Sigmoid colon (tissue), 7 donors: ENCODE results near the gene MMP20. TPM values are rescaled to one million over a fixed set of nuclear protein-coding genes. Genes with fewer than 3 reads are reported as not detected.

ENCODE experiments used
- DNase-seq: peaks from one replicate; pipeline ENCODE4 v3.0.0-alpha.2; 2019
- H3K27ac ChIP-seq, 4 donors: fragments of 200-600 bp; sonication (generic); one replicate each; pipeline ENCODE4 v1.5.1; 2016 to 2019; ENCODE audit warnings: mild to moderate bottlenecking in 1 of 4
- H3K27me3 ChIP-seq, 3 donors: fragments of 200-600 bp; sonication (generic); one replicate each; pipeline ENCODE4 v1.5.1; 2019; ENCODE audit warnings: mild to moderate bottlenecking in 1 of 3
- H3K36me3 ChIP-seq, 4 donors: fragments of 200-600 bp; sonication (generic); one replicate each; pipeline ENCODE4 v1.5.1; 2016 to 2019
- H3K4me1 ChIP-seq, 4 donors: fragments of 200-600 bp; sonication (generic); one replicate each; pipeline ENCODE4 v1.5.1; 2017 to 2019
- H3K4me3 ChIP-seq, 4 donors: fragments of 200-600 bp; sonication (generic); one replicate each; pipeline ENCODE4 v1.5.1; 2017 to 2019; ENCODE audit warnings: mild to moderate bottlenecking in 2 of 4, moderate library complexity in 1 of 4
- H3K9me3 ChIP-seq, 4 donors: fragments of 200-600 bp in 3 of 4; sonication (generic) in 3 of 4; one replicate each; pipeline versions ENCODE4 v1.5.1 to v1.6.1; 2013 to 2019
- EP300 ChIP-seq, 4 donors: sonication (generic); formaldehyde crosslinking; IDR thresholded peaks; one replicate each; pipeline ENCODE4 v1.6.1; 2017; ENCODE audit warnings: antibody characterized with exemption in 4 of 4
- POLR2A ChIP-seq, 2 donors: fragments of 450-650 bp; IDR thresholded peaks; one replicate each; pipeline ENCODE4 v1.6.1; 2016; ENCODE audit warnings: antibody characterized with exemption in 2 of 2, mild to moderate bottlenecking in 2 of 2, moderate library complexity in 2 of 2
- POLR2AphosphoS5 ChIP-seq, 4 donors: sonication (generic); formaldehyde crosslinking; IDR thresholded peaks; one replicate each; pipeline ENCODE4 v1.6.1; 2017; ENCODE audit warnings: antibody characterized with exemption in 4 of 4
- WGBS, 2 donors: extraction: QIAGEN DNeasy Blood & Tissue Kit; methylation state at CpG; one replicate each; pipeline ENCODE4 v1.1.7; 2013; 5-methylcytosine and 5-hydroxymethylcytosine counted together
- intact Hi-C: fragments of 100-400 bp; cut with DNase I; formaldehyde crosslinking; loops from one replicate; pipeline ENCODE4 v1.15.1; 2023
- polyA plus RNA-seq, 3 donors: library from polyadenylated mRNA; stranded (reverse); fragments of 200-250 nt; gene quantifications; one replicate each; pipeline ENCODE4 v1.2.3, GENCODE V29; 2013
- total RNA-seq, 4 donors: library from RNA; depleted of rRNA; stranded (reverse); fragments of >200 nt; gene quantifications; one replicate each; pipeline ENCODE4 v1.1.0, GENCODE V29; 2016
- TF ChIP-seq, protein P1 (sequence below), 4 experiments: fragments of 450-650 bp in 3 of 4; fragments of 200-600 bp in 1 of 4; IDR thresholded peaks; one replicate each; pipeline ENCODE4 v1.5.1; 2016 to 2019; ENCODE audit warnings: antibody characterized with exemption in 4 of 4, mild to moderate bottlenecking in 3 of 4, moderate library complexity in 2 of 4
- donor health status: healthy with polysubstance abuse.
- donor health status: Bipolar disorder and iron deficiency.
- donor health status: healthy.

The MMP20 gene
- total and polyA plus RNA-seq, 7 donors: not detected

DNA sequence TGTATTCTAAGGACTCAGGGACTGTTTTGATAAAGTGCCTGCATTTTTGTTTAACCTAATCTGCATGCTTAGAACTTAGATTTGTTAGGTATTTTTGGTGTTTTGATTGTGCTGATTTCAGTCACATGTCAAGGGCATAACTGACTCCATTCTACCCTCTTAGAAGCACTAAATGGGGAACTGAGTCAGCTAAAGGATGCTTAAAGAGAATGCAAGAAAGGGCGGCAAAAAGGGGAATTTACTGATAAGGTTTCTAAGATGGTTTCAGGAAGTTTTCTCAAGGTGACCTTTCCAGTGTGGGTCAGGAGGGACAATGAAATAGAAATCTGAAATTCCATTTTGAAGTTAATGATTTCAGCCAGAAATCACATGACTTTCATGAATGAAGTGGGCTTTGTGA, 43.0 kb downstream of the MMP20 start:
- no peaks in the 10 kb centered on the region for H3K4me1 ChIP-seq
- H3K36me3 ChIP-seq: no peaks in the 10 kb centered on the region
- TF ChIP-seq POLR2A (IDR thresholded peaks at IDR 0.05) (no peak), EP300 (IDR thresholded peaks at IDR 0.05) (no peak), POLR2AphosphoS5 (IDR thresholded peaks at IDR 0.05) (no peak)
- TF ChIP-seq, protein P1, sequence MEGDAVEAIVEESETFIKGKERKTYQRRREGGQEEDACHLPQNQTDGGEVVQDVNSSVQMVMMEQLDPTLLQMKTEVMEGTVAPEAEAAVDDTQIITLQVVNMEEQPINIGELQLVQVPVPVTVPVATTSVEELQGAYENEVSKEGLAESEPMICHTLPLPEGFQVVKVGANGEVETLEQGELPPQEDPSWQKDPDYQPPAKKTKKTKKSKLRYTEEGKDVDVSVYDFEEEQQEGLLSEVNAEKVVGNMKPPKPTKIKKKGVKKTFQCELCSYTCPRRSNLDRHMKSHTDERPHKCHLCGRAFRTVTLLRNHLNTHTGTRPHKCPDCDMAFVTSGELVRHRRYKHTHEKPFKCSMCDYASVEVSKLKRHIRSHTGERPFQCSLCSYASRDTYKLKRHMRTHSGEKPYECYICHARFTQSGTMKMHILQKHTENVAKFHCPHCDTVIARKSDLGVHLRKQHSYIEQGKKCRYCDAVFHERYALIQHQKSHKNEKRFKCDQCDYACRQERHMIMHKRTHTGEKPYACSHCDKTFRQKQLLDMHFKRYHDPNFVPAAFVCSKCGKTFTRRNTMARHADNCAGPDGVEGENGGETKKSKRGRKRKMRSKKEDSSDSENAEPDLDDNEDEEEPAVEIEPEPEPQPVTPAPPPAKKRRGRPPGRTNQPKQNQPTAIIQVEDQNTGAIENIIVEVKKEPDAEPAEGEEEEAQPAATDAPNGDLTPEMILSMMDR (IDR thresholded peaks at IDR 0.05): no peak
- H3K4me3 ChIP-seq: no peak overlapping the region
- no peaks in the 10 kb centered on the region for H3K27me3 ChIP-seq
- no peaks in the 10 kb centered on the region for H3K9me3 ChIP-seq
- WGBS, 2 donors: 77 to 96% methylated on average over 1 of the region's 1 CpG
- no peak overlapping the region for H3K27ac ChIP-seq
- no peak for DNase-seq
- intact Hi-C loops: no loop called here

DNA sequence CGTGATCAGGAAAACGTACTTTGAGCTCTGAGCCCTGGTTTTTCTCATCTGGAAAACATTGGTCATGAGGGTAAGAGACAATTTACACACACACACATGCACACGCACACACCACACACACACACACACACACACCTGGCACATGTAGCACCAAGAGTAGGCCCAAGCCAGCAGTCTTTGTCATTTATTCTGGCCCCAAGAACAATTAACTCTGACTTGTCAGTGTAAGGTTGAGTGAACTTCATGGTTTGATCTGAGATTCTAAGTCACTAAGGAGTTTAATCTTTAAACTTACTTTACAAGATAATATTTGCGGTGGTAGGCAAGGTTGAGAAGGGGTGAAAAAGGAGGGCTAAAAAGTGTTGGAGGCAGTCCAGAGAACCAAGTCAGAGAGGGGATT, 44.1 kb downstream of the MMP20 start:
- Histone ChIP-seq H3K36me3 (no peaks in the 10 kb centered on the region), H3K4me1 (no peaks in the 10 kb centered on the region), H3K4me3 (no peak overlapping the region), H3K27ac (no peak overlapping the region), H3K9me3 (no peaks in the 10 kb centered on the region), H3K27me3 (no peaks in the 10 kb centered on the region)
- TF ChIP-seq POLR2A (IDR thresholded peaks at IDR 0.05) (no peak), EP300 (IDR thresholded peaks at IDR 0.05) (no peak), POLR2AphosphoS5 (IDR thresholded peaks at IDR 0.05) (no peak)
- TF ChIP-seq, protein P1 (IDR thresholded peaks at IDR 0.05): no peak
- intact Hi-C loops: no loop called here
- WGBS, 2 donors: 82 to 84% methylated on average over 4 of the region's 4 CpGs
- DNase-seq: no peak

DNA sequence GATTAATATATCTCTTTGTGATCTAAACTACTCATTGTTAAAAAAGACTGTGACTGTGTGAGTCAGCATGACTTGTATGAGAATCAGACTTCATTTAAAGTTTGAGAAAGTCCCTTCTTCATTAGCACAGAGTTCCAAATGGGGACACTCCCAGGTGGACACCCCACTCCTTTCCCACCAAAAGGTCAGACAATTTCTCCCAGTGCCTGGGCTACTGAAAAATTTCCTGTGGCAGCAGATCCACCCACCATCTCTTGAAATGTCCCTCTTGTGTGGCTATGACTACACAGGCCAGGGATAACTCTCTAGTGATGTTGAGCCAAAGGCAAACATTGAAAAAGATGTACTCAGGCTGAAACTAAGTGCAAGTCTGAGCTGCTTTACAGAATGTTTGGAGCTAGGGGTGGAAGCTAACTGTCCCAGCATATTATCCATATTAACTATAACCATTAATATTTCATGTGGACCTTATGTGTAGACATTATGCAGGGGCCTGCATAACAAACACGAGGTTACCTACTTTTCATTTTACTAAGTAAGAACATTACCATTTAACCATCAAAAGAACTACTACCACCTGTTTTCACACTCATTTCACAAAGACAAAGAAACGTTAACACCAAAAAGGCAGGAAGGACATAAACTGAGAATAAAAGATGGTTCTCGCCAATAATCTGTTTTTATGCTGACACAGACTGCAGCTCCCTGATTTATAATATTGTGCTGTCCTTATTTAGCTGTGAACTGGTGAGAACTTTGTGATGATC, 44.8 kb downstream of the MMP20 start:
- intact Hi-C loops: no loop called here
- no peaks in the 10 kb centered on the region for H3K4me1 ChIP-seq
- WGBS, 2 donors: 69 to 80% methylated on average over 3 of the region's 3 CpGs
- H3K4me3 ChIP-seq: no peak overlapping the region
- no peaks in the 10 kb centered on the region for H3K9me3 ChIP-seq
- no peak overlapping the region for H3K27ac ChIP-seq
- H3K36me3 ChIP-seq: no peaks in the 10 kb centered on the region
- TF ChIP-seq POLR2A (IDR thresholded peaks at IDR 0.05) (no peak), EP300 (IDR thresholded peaks at IDR 0.05) (no peak), POLR2AphosphoS5 (IDR thresholded peaks at IDR 0.05) (no peak)
- TF ChIP-seq, protein P1 (IDR thresholded peaks at IDR 0.05): no peak
- H3K27me3 ChIP-seq: no peaks in the 10 kb centered on the region
- DNase-seq: no peak

DNA sequence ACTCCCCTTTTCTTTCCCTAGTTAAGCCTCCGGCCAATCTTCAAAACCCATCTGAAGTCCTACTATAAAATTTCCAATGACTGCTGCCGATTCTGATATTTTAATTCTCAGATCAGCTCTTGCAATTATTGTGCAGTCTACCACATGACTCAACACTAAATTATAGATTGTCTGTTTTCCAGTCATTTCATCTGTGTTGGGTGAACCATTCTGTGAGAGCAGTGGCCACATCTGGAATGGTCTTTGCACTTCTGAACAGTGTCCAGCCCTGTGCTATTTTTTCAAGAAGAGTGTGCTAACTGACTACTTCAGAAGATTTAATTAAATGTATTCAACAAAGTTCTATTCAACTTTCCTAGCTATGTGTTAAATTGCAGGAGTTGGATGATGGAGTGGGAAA, 47.4 kb downstream of the MMP20 start:
- Histone ChIP-seq H3K36me3 (no peaks in the 10 kb centered on the region), H3K4me3 (no peak overlapping the region), H3K9me3 (no peaks in the 10 kb centered on the region), H3K4me1 (no peaks in the 10 kb centered on the region), H3K27me3 (no peaks in the 10 kb centered on the region), H3K27ac (no peak overlapping the region)
- no peak for DNase-seq
- 62 to 95% methylated on average over 2 of the region's 2 CpGs for WGBS, 2 donors
- intact Hi-C loops: no loop called here
- TF ChIP-seq, protein P1 (IDR thresholded peaks at IDR 0.05): no peak
- TF ChIP-seq POLR2A (IDR thresholded peaks at IDR 0.05): no peak
- no peak for TF ChIP-seq POLR2AphosphoS5 (IDR thresholded peaks at IDR 0.05)
- no peak for TF ChIP-seq EP300 (IDR thresholded peaks at IDR 0.05)

DNA sequence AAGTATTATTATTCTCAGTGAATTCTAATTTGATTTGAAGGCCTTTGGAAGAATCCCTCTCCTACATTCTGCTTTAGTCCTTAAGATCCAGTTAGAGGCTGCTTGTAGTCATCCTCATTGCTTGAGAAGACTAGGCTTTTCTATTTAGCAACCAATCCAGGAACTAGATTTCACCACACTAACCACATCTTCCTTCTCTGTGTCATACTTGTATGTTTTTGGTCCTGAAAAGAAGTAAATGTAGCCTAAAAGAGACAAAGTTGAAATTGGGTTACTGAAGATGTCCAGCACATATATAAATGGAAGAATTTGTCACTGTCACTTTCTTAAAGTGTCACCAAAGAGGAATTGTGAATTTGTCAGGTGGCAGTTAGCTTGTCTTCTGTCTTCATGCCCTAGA, 48.0 kb downstream of the MMP20 start:
- no peaks in the 10 kb centered on the region for H3K27me3 ChIP-seq
- H3K4me3 ChIP-seq: no peak overlapping the region
- DNase-seq: no peak
- no peak for TF ChIP-seq POLR2A (IDR thresholded peaks at IDR 0.05)
- TF ChIP-seq EP300 (IDR thresholded peaks at IDR 0.05): no peak
- H3K27ac ChIP-seq: no peak overlapping the region
- H3K9me3 ChIP-seq: no peaks in the 10 kb centered on the region
- no peaks in the 10 kb centered on the region for H3K4me1 ChIP-seq
- H3K36me3 ChIP-seq: no peaks in the 10 kb centered on the region
- intact Hi-C loops: no loop called here
